Stimulated activated CD4-positive, alpha-beta T cell treated with anti-CD3 and anti-CD28 coated beads, TNF-alpha, amount 100 ng/mL, for 48 hours (primary cell): ENCODE measurements around the gene PSMD12.
"Not testable (repeated sequence)": the region's sequence is repeated elsewhere in the genome, so short reads cannot be mapped to it uniquely, and the experiment has no call there.

Experiments used
- DNase-seq, 3 donors: peaks; one replicate each; pipeline ENCODE4 v3.0.0-alpha.2; 2020; ENCODE audit warnings: low read depth in 3 of 3

PSMD12 gene

GRCh38 chr17:67311575-67311974, 54.8 kb downstream of the PSMD12 start:
- DNase-seq: no peak

DNA sequence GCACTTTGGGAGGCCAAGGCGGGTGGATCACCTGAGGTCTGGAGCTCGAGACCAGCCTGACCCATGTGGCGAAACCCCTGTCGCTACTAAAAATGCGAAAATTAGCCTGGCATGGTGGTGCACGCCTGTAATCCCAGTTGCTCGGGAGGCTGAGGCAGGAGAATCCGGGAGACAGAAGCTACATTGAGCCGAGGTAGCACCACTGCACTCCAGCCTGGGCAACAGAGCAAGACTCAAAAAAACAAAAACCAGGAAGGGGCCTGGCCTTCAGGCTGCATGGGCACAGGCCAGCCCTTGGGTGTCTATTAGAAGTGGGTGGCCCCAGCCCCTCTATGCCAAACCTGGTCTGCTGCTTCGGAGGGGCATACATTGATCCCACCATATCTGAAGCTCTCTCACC, 56.0 kb downstream of the PSMD12 start:
- no peak for DNase-seq

GRCh38 chr17:67305446-67306235, 60.7 kb downstream of the PSMD12 start:
- not testable (repeated sequence) for DNase-seq

GRCh38 chr17:67297454-67297960, 68.9 kb downstream of the PSMD12 start:
- no peak for DNase-seq

DNA sequence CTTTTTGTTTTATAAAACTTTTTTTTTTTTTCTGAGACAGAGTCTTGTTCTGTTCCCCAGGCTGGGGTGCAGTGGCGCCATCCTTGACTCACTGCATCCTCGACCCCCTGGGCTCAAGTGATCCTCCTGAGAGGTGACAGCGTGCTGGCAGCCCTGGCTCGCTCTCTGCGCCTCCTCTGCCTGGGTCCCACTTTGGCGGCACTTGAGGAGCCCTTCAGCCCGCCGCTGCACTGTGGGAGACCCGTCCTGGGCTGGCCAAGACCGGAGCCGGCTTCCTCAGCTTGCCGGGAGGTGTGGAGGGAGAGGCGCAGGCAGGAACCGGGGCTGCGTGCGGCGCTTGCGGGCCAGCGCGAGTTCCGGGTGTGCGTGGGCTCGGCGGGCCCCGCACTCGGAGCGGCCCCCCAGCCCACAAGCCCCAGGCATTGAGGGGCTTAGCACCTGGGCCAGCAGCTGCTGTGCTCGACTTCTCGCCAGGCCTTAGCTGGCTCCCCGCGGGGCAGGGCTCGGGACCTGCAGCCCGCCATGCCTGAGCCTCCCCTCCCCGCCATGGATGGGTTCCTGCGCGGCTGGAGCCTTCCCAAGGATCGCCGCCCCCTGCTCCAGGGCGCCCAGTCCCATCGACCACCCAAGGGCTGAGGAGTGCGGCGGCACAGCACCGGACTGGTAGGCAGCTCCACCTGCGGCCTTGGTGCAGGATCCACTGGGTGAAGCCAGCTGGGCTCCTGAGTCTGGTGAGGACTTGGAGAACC, 71.8 kb downstream of the PSMD12 start:
- no peak for DNase-seq

DNA sequence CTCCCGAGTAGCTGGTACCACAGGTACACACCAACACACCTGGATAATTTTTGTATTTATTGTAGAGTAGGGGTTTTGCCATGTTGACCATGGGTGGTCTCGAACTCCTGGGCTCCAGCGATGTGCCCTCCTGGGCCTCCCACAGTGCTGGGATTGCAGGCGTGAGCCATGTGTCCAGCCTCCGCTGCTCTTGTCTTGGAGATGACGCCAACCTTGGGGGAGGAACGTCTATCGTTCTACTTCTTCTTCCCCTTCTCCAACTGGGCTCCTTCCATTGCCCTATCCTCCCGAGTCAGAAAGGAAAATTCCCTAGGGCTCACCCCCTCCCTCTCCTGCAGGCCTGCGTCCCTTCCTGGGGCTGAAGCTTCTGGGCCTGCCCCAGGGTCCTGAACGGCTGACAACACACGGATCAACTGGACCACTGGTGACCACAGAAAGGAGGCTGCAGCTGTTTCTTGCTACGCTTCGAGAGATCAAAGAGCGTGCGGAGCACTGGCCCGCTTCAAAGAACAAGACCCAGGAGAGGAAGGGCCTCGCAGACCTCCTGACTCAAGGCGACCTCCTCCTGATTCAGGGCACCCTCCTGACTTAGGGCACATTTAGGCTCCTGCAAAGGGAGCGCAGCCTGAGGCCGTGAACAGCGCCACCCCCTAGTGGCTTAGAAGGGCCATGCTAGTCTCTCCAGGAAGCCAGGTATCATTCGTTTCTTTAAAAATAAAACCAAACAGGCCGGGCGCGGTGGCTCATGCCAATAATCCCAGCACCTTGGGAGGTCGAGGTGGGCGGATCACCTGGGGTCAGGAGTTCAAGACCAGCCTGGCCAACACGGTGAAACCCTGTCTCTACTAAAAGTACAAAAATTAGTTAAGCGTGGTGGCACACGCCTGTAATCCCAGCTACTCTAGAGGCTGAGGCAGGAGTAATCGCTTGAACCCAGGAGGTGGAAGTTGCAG, 72.8 kb downstream of the PSMD12 start:
- DNase-seq: peak; percentile 26 to 49 (median 35)

GRCh38 chr17:67290711-67291291, 75.6 kb downstream of the PSMD12 start:
- DNase-seq: no peak

DNA sequence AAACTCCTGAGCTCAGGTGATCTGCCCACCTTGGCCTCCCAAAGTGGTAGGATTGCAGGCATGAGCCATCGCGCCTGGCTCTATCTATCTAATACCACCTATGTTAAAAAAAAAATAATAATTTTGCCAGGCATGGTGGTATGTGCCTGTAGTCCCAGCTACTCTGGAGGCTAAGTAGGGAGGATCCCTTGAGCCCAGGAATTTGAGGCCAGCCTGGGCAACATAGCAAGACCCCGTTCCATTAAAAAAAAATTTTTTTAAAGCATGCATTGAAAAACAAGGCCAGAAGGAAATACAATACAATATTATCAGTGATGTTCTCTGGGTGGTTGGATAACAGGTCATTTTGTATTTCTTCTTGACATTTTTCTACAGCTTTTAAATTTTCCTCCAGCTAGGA, 76.1 kb downstream of the PSMD12 start:
- no peak for DNase-seq

- DNase-seq: no peak
Measured at GRCh38 chr17:67289181-67289876, 77.0 kb downstream of the PSMD12 start.
